Measurements from ENCODE around the gene ANG. TPM values are rescaled to one million over a fixed set of nuclear protein-coding genes. Genes with fewer than 3 reads are reported as not detected.
A peak's percentile ranks its signal among the peaks of the same experiment; 100 is the strongest.

Gene ANG
- total RNA-seq, 1 experiment from 2014 or later: 3.2 TPM

- Histone ChIP-seq H2AK5ac (ENCODE audit: insufficient read length, low read length) (no peak overlapping the region), H3K27ac (ENCODE audit: insufficient read length, low read depth, low read length) (peak overlapping the region; percentile 30), H3K4me1 (ENCODE audit: insufficient read depth, low read length) (no peaks in the 10 kb centered on the region), H2BK120ac (ENCODE audit: low read depth, low read length, poor library complexity, severe bottlenecking) (no peak overlapping the region), H2BK12ac (ENCODE audit: insufficient read length, low read depth, low read length) (no peak overlapping the region), H4K91ac (ENCODE audit: insufficient read length, low read depth, low read length) (no peak overlapping the region), H3K14ac (ENCODE audit: insufficient read depth, low read length) (peak overlapping the region; percentile 74; the same call in 1 of the 2 replicates), H3K27me3 (ENCODE audit: insufficient read depth, low read length) (no peaks in the 10 kb centered on the region), H2AFZ (ENCODE audit: low read length) (peak overlapping the region; percentile 97), H3K18ac (ENCODE audit: insufficient read length, low read depth, low read length) (peak overlapping the region; percentile 71), H3K9ac (ENCODE audit: extremely low read depth, insufficient read length, low read length) (peak overlapping the region; percentile 75), H3K23ac (ENCODE audit: insufficient read length, low read depth, low read length) (no peak overlapping the region), H3T11ph (ENCODE audit: low read length) (no peak overlapping the region), H3K4ac (ENCODE audit: low read depth, low read length) (no peak overlapping the region), H4K8ac (replicated peaks; ENCODE audit: insufficient read length, low read depth, low read length) (no peak overlapping the region), H3K9me3 (ENCODE audit: control insufficient read depth, low read depth, low read length) (no peaks in the 10 kb centered on the region), H3K79me1 (ENCODE audit: insufficient read depth, low read depth, low read length, poor library complexity, severe bottlenecking) (no peaks in the 10 kb centered on the region), H2BK15ac (ENCODE audit: low read depth, low read length) (no peak overlapping the region), H2BK5ac (ENCODE audit: insufficient read length, low read length) (no peak overlapping the region), H3K23me2 (ENCODE audit: insufficient read length, low read depth, low read length, poor library complexity, severe bottlenecking) (peaks cover 23% of the 10 kb centered on the region), H3K4me2 (ENCODE audit: insufficient read depth, insufficient read length, low read length) (peak overlapping the region; percentile 97), H3K56ac (ENCODE audit: insufficient read length, low read depth, low read length) (no peak overlapping the region), H4K20me1 (ENCODE audit: control insufficient read depth, insufficient read depth, insufficient read length) (no peaks in the 10 kb centered on the region), H3K79me2 (ENCODE audit: insufficient read depth, low read length) (no peaks in the 10 kb centered on the region), H4K5ac (ENCODE audit: insufficient read length, low read depth, low read length) (no peak overlapping the region), H2BK20ac (ENCODE audit: low read depth, low read length, poor library complexity, severe bottlenecking) (no peak overlapping the region)
- Mint-ChIP-seq H3K4me3 (no peak overlapping the region), H3K27me3 (ENCODE audit: low read depth) (peaks cover 3% of the 10 kb centered on the region), H3K36me3 (ENCODE audit: insufficient read depth in 1 of 3, low read depth in 3 of 3) (no peaks in the 10 kb centered on the region), H3K27ac (peak overlapping the region; percentile 44 to 96 (median 88); a peak in 5 of 7 replicates), H3K9me3 (no peaks in the 10 kb centered on the region), H3K4me1 (peaks cover 17 to 18% of the 10 kb centered on the region in 2 experiments)
- TF ChIP-seq, protein P1, sequence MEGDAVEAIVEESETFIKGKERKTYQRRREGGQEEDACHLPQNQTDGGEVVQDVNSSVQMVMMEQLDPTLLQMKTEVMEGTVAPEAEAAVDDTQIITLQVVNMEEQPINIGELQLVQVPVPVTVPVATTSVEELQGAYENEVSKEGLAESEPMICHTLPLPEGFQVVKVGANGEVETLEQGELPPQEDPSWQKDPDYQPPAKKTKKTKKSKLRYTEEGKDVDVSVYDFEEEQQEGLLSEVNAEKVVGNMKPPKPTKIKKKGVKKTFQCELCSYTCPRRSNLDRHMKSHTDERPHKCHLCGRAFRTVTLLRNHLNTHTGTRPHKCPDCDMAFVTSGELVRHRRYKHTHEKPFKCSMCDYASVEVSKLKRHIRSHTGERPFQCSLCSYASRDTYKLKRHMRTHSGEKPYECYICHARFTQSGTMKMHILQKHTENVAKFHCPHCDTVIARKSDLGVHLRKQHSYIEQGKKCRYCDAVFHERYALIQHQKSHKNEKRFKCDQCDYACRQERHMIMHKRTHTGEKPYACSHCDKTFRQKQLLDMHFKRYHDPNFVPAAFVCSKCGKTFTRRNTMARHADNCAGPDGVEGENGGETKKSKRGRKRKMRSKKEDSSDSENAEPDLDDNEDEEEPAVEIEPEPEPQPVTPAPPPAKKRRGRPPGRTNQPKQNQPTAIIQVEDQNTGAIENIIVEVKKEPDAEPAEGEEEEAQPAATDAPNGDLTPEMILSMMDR (conservative IDR thresholded peaks at IDR 0.05): no peak
- DNase-seq: peak; percentile 91
- WGBS (ENCODE audit: extremely low coverage, insufficient read length, low lambda C conversion rate): no CpG with 5 or more reads among the region's 25 CpGs
Observed at GRCh38 chr14:20681348-20682126, 7.0 kb upstream of the ANG start.

All from H9 (cell line).